KMS-11 (cell line): ENCODE data around the gene S1PR3.

ENCODE experiments used
- H2AFZ ChIP-seq: fragments of 200-600 bp; sonication (generic); 2 replicates; pipeline ENCODE4 v1.6.1; 2016; ENCODE audit warnings: antibody characterized with exemption, mixed run types, low read depth
- H3K27ac ChIP-seq: fragments of 200-600 bp; sonication (generic); 2 replicates; pipeline ENCODE4 v1.6.1; 2016; ENCODE audit warnings: mild to moderate bottlenecking, mixed run types
- H3K27me3 ChIP-seq: fragments of 200-600 bp; sonication (generic); 2 replicates; pipeline ENCODE4 v1.6.1; 2017; ENCODE audit warnings: mild to moderate bottlenecking, low read depth, mixed run types, moderate library complexity; ENCODE audit not compliant: insufficient read depth
- H3K36me3 ChIP-seq: fragments of 200-600 bp; sonication (generic); 2 replicates; pipeline ENCODE4 v1.6.1; 2017; ENCODE audit warnings: mild to moderate bottlenecking, mixed run types; ENCODE audit not compliant: insufficient read depth
- H3K4me1 ChIP-seq: fragments of 200-600 bp; sonication (generic); 2 replicates; pipeline ENCODE4 v1.6.1; 2016; ENCODE audit warnings: mild to moderate bottlenecking, low read depth, mixed run types; ENCODE audit not compliant: poor library complexity, severe bottlenecking
- H3K4me2 ChIP-seq: fragments of 200-600 bp; sonication (generic); 2 replicates; pipeline ENCODE4 v1.7.0; 2016; ENCODE audit warnings: mild to moderate bottlenecking, mixed run types
- H3K4me3 ChIP-seq: fragments of 200-600 bp; sonication (generic); IDR thresholded peaks from 2 replicates; pipeline ENCODE4 v1.6.1; 2017; ENCODE audit warnings: low read depth, low read length, mixed read lengths; ENCODE audit not compliant: insufficient read depth
- H3K79me2 ChIP-seq: fragments of 200-600 bp; sonication (generic); 2 replicates; pipeline ENCODE4 v1.6.1; 2016; ENCODE audit warnings: low read depth, mixed run types; ENCODE audit not compliant: insufficient read depth
- H3K9ac ChIP-seq: fragments of 200-600 bp; sonication (generic); 2 replicates; pipeline ENCODE4 v1.6.1; 2016; ENCODE audit warnings: mild to moderate bottlenecking, mixed run types
- H4K20me1 ChIP-seq: fragments of 200-600 bp; sonication (generic); 2 replicates; pipeline ENCODE4 v1.6.1; 2016; ENCODE audit warnings: mild to moderate bottlenecking, mixed run types; ENCODE audit not compliant: insufficient read depth
- CTCF ChIP-seq: fragments of 200-600 bp; sonication (generic); conservative IDR thresholded peaks from 2 replicates; pipeline ENCODE4 v1.6.1; 2017; ENCODE audit warnings: low read depth, mild to moderate bottlenecking, antibody characterized with exemption, low read length, moderate library complexity, mixed read lengths

S1PR3 gene

GRCh38 chr9:89038382-89039103, 47.3 kb downstream of the S1PR3 start:
- TF ChIP-seq CTCF, result no peak
- H3K4me2 ChIP-seq, result no peak overlapping the region
- no peaks in the 10 kb centered on the region for H3K36me3 ChIP-seq
- H3K27ac ChIP-seq, result no peak overlapping the region
- H3K79me2 ChIP-seq, result no peaks in the 10 kb centered on the region
- H3K4me1 ChIP-seq, result no peaks in the 10 kb centered on the region
- H3K4me3 ChIP-seq, result no peak overlapping the region
- H3K27me3 ChIP-seq, result no peaks in the 10 kb centered on the region
- H3K9ac ChIP-seq, result no peak overlapping the region
- no peaks in the 10 kb centered on the region for H4K20me1 ChIP-seq
- H2AFZ ChIP-seq, result no peak overlapping the region

GRCh38 chr9:89039104-89039465, 47.8 kb downstream of the S1PR3 start:
- Histone ChIP-seq H3K9ac (no peak overlapping the region), H3K79me2 (no peaks in the 10 kb centered on the region), H3K27ac (no peak overlapping the region), H2AFZ (no peak overlapping the region), H3K4me1 (no peaks in the 10 kb centered on the region), H3K27me3 (no peaks in the 10 kb centered on the region), H3K36me3 (no peaks in the 10 kb centered on the region), H3K4me3 (no peak overlapping the region), H3K4me2 (no peak overlapping the region), H4K20me1 (no peaks in the 10 kb centered on the region)
- no peak for TF ChIP-seq CTCF

DNA sequence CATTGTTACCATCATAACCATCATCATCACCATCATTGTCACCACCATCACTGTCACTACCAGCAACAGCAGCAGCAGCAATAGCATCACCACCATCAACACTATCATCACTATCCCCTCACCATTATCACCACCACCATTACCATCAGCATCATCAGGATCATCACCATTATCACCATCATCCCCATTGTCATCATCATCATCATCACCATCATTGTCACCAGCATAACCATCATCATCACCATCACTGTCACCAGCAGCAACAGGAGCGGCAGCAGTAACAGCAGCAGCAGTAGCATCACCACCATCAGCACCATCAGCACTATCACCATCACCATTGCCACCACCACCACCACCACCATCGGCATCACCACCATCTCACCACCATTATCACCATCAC, 48.4 kb downstream of the S1PR3 start:
- Histone ChIP-seq H3K4me2 (no peak overlapping the region), H3K27me3 (no peaks in the 10 kb centered on the region), H2AFZ (no peak overlapping the region), H4K20me1 (no peaks in the 10 kb centered on the region), H3K27ac (no peak overlapping the region), H3K9ac (no peak overlapping the region), H3K4me3 (no peak overlapping the region), H3K36me3 (no peaks in the 10 kb centered on the region), H3K79me2 (no peaks in the 10 kb centered on the region), H3K4me1 (no peaks in the 10 kb centered on the region)
- no peak for TF ChIP-seq CTCF

DNA sequence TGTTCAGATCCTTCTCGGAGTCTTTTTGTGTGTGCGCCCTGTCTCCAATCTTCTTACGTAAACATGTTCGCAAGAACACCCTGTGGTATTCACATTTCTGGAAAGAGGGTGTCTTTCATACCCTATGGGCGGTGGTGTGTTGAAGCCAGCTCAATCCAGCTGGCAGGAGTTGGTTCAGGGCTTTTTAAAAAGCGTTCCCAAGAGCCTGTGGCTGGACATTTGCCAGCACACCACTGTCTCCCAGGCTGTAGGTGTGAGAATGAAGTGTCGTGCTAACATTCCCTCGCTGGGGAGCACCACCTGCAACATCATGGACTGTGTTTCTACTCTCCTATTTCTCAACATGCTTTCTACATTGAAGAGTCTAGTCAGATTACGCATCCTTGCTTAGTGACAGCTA, 51.7 kb downstream of the S1PR3 start:
- H2AFZ ChIP-seq, result no peak overlapping the region
- H4K20me1 ChIP-seq, result no peaks in the 10 kb centered on the region
- H3K4me3 ChIP-seq, result no peak overlapping the region
- no peaks in the 10 kb centered on the region for H3K79me2 ChIP-seq
- no peak overlapping the region for H3K9ac ChIP-seq
- H3K4me2 ChIP-seq, result no peak overlapping the region
- no peak for TF ChIP-seq CTCF
- no peaks in the 10 kb centered on the region for H3K36me3 ChIP-seq
- no peaks in the 10 kb centered on the region for H3K4me1 ChIP-seq
- no peaks in the 10 kb centered on the region for H3K27me3 ChIP-seq
- no peak overlapping the region for H3K27ac ChIP-seq
